Fibroblast of skin of abdomen (primary cell): ENCODE data around the gene RBM3.

Experiments
- DNase-seq: peaks from one replicate; pipeline ENCODE4 v3.0.0-alpha.2; 2013

The RBM3 gene

GRCh38 chrX:48578661-48579128 lies 4.4 kb downstream of the RBM3 start:
- DNase-seq = no peak

- DNase-seq = no peak
These were observed 5.0 kb downstream of the RBM3 start for GRCh38 chrX:48579259-48579658.

- DNase-seq = no peak
These were observed 6.4 kb downstream of the RBM3 start for GRCh38 chrX:48580662-48581061.

- DNase-seq = no peak
These were observed 10.4 kb downstream of the RBM3 start for GRCh38 chrX:48584698-48585097.

- DNase-seq = no peak
These were observed 15.3 kb downstream of the RBM3 start for GRCh38 chrX:48589482-48590162.

- no peak for DNase-seq
These were observed 16.2 kb downstream of the RBM3 start for GRCh38 chrX:48590203-48591103.

GRCh38 chrX:48591255-48591791 lies 17.0 kb downstream of the RBM3 start:
- DNase-seq = peak; percentile 66

GRCh38 chrX:48592971-48593370 lies 18.7 kb downstream of the RBM3 start:
- DNase-seq = peak; percentile 48

GRCh38 chrX:48595929-48596328 lies 21.6 kb downstream of the RBM3 start:
- no peak for DNase-seq

GRCh38 chrX:48597353-48598264 lies 23.3 kb downstream of the RBM3 start, which contains the start of gene WDR13:
WDR13 (plus strand) TSS chrX:48597492; CDS start chrX:48597997, 505 bp downstream.
- DNase-seq = peak; percentile 94

GRCh38 chrX:48598614-48599013 lies 24.3 kb downstream of the RBM3 start:
- DNase-seq = no peak

- DNase-seq = no peak
These were observed 25.1 kb downstream of the RBM3 start for GRCh38 chrX:48599341-48599740.

GRCh38 chrX:48600226-48600625 lies 25.9 kb downstream of the RBM3 start:
- no peak for DNase-seq

- DNase-seq = no peak
These were observed 27.6 kb downstream of the RBM3 start for GRCh38 chrX:48601741-48602394.

- DNase-seq = no peak
These were observed 30.4 kb downstream of the RBM3 start for GRCh38 chrX:48604701-48605100.

- DNase-seq = no peak
These were observed 31.8 kb downstream of the RBM3 start for GRCh38 chrX:48606091-48606490.

- DNase-seq = no peak
These were observed 37.4 kb downstream of the RBM3 start for GRCh38 chrX:48611703-48612102.

GRCh38 chrX:48613502-48614160 lies 39.3 kb downstream of the RBM3 start:
- no peak for DNase-seq

GRCh38 chrX:48616576-48616975 lies 42.3 kb downstream of the RBM3 start:
- DNase-seq = no peak

- peak; percentile 31 for DNase-seq
These were observed 43.5 kb downstream of the RBM3 start for GRCh38 chrX:48617542-48618340.
